Measurements from ENCODE around the gene MMP11. TPM values are rescaled to one million over a fixed set of nuclear protein-coding genes. Genes with fewer than 3 reads are reported as not detected.

Gene MMP11
- total RNA-seq, 2 donors from 2014 or later, result 1.6 to 4.6 TPM

Other genes starting within 250 kb of the MMP11 start
- not detected for gene IGLL1, start 192.6 kb upstream of the MMP11 start, total RNA-seq
- gene DRICH1, start 140.5 kb upstream of the MMP11 start, total RNA-seq, result under 1 TPM; 0.64 to 0.67 TPM
- not detected for gene RGL4, start 81.8 kb upstream of the MMP11 start, total RNA-seq
- 1 to 10 TPM; 3.7 to 3.8 TPM for gene ZNF70, start 21.7 kb upstream of the MMP11 start, total RNA-seq
- gene VPREB3, start 18.4 kb upstream of the MMP11 start, total RNA-seq, result 1 to 10 TPM in 1 of 2 donors, under 1 TPM in 1; 0.61 to 1.1 TPM
- gene C22orf15, start 9.9 kb upstream of the MMP11 start, total RNA-seq, result not detected
- gene CHCHD10, start 4.9 kb upstream of the MMP11 start, total RNA-seq, result 100 to 1,000 TPM; 413 to 538 TPM
- 10 to 100 TPM; 65.9 to 79.3 TPM for gene SMARCB1, start 14.1 kb downstream of the MMP11 start, total RNA-seq
- 10 to 100 TPM in 1 of 2 donors, 1 to 10 TPM in 1; 7.7 to 26.6 TPM for gene DERL3, start 66.2 kb downstream of the MMP11 start, total RNA-seq
- 10 to 100 TPM in 1 of 2 donors, 1 to 10 TPM in 1; 9.8 to 13.7 TPM for gene SLC2A11, start 85.0 kb downstream of the MMP11 start, total RNA-seq
- 100 to 1,000 TPM; 215 to 286 TPM for gene MIF, start 121.5 kb downstream of the MMP11 start, total RNA-seq
- under 1 TPM in 1 of 2 donors, not detected in 1; 0.73 TPM for gene GSTT2B, start 188.3 kb downstream of the MMP11 start, total RNA-seq
- 1 to 10 TPM in 1 of 2 donors, not detected in 1; 4.5 TPM for gene DDTL, start 194.0 kb downstream of the MMP11 start, total RNA-seq
- 100 to 1,000 TPM; 189 to 247 TPM for gene DDT, start 201.6 kb downstream of the MMP11 start, total RNA-seq
- under 1 TPM in 1 of 2 donors, not detected in 1; 0.89 TPM for gene GSTT2, start 207.3 kb downstream of the MMP11 start, total RNA-seq
- gene GSTT4, start 232.6 kb downstream of the MMP11 start, total RNA-seq, result not detected
- gene CABIN1, start 238.5 kb downstream of the MMP11 start, total RNA-seq, result 10 to 100 TPM; 63.0 to 81.6 TPM